ENCODE results near the gene ACER1. TPM values are rescaled to one million over a fixed set of nuclear protein-coding genes. Genes with fewer than 3 reads are reported as not detected.
A peak's percentile ranks its signal among the peaks of the same experiment; 100 is the strongest.
"Not testable (repeated sequence)": the region's sequence is repeated elsewhere in the genome, so short reads cannot be mapped to it uniquely, and the experiment has no call there.

The ACER1 gene
- total RNA-seq, 4 donors from 2014 or later = not detected

- no peak overlapping the region for H3K4me3 ChIP-seq
- intact Hi-C loops (cut with DNase I; ENCODE audit: low total_unique reads) (loop anchor here (5.0 kb wide), 1 partner anchor 87 kb away; no protein-coding TSS in a partner anchor), in situ Hi-C loops (cut with MboI; ENCODE audit: low sequenced_read_pairs in 4 of 4) (no loop called here)
- TF ChIP-seq CTCF (IDR thresholded peaks at IDR 0.05 in 4 of 5, conservative IDR thresholded peaks at IDR 0.05 in 1 of 5) = no peak
- TF ChIP-seq POLR2A (IDR thresholded peaks at IDR 0.05) = no peak
- H3K9me3 ChIP-seq = no peaks in the 10 kb centered on the region
- H3K36me3 ChIP-seq = peaks cover 0 to 14% of the 10 kb centered on the region in 2 donors
- no peak overlapping the region for H3K27ac ChIP-seq
- no peak for DNase-seq
- H3K27me3 ChIP-seq = no peaks in the 10 kb centered on the region
- peaks cover 9 to 11% of the 10 kb centered on the region in 2 donors for H3K4me1 ChIP-seq
- ATAC-seq = no peak
These were observed 26.3 kb upstream of the ACER1 start for GRCh38 chr19:6359568-6360341.

GRCh38 chr19:6358003-6358402 lies 24.6 kb upstream of the ACER1 start:
- Histone ChIP-seq H3K27ac (peak overlapping the region; percentile 81 to 88 (median 85)), H3K4me3 (peak overlapping the region in 1 of 4 donors; percentile 30), H3K9me3 (no peaks in the 10 kb centered on the region), H3K4me1 (peaks cover 9 to 11% of the 10 kb centered on the region in 2 donors), H3K27me3 (no peaks in the 10 kb centered on the region), H3K36me3 (no peaks in the 10 kb centered on the region)
- no peak for TF ChIP-seq CTCF (IDR thresholded peaks at IDR 0.05 in 4 of 5, conservative IDR thresholded peaks at IDR 0.05 in 1 of 5)
- TF ChIP-seq POLR2A (IDR thresholded peaks at IDR 0.05) = no peak
- DNase-seq = peak; percentile 56 to 68
- intact Hi-C loops (cut with DNase I; ENCODE audit: low total_unique reads) = no loop called here
- ATAC-seq = peak; percentile 57 to 65
- in situ Hi-C loops (cut with MboI; ENCODE audit: low sequenced_read_pairs in 4 of 4) = no loop called here

GRCh38 chr19:6357174-6357573 lies 23.8 kb upstream of the ACER1 start:
- Histone ChIP-seq H3K9me3 (no peaks in the 10 kb centered on the region), H3K27me3 (no peaks in the 10 kb centered on the region), H3K36me3 (no peaks in the 10 kb centered on the region), H3K27ac (peak overlapping the region in 3 of 4 donors; percentile 81 to 88 (median 85)), H3K4me1 (peaks cover 2 to 5% of the 10 kb centered on the region in 2 donors), H3K4me3 (no peak overlapping the region)
- ATAC-seq (no peak), DNase-seq (no peak)
- in situ Hi-C loops (cut with MboI; ENCODE audit: low sequenced_read_pairs in 4 of 4) = no loop called here
- TF ChIP-seq POLR2A (IDR thresholded peaks at IDR 0.05) (no peak), CTCF (IDR thresholded peaks at IDR 0.05 in 4 of 5, conservative IDR thresholded peaks at IDR 0.05 in 1 of 5) (no peak)
- intact Hi-C loops (cut with DNase I; ENCODE audit: low total_unique reads) = no loop called here

GRCh38 chr19:6355321-6356040 lies 22.1 kb upstream of the ACER1 start:
- H3K27me3 ChIP-seq; H3K36me3 ChIP-seq; intact Hi-C loops (cut with DNase I; ENCODE audit: low total_unique reads); ATAC-seq; H3K4me1 ChIP-seq; DNase-seq; H3K27ac ChIP-seq; H3K4me3 ChIP-seq; in situ Hi-C loops (cut with MboI; ENCODE audit: low sequenced_read_pairs in 4 of 4); H3K9me3 ChIP-seq: not testable (repeated sequence)

- intact Hi-C loops (cut with DNase I; ENCODE audit: low total_unique reads) = no loop called here
- DNase-seq = no peak
- Histone ChIP-seq H3K4me1 (peaks cover 0 to 4% of the 10 kb centered on the region in 2 donors), H3K9me3 (no peaks in the 10 kb centered on the region), H3K27ac (no peak overlapping the region), H3K4me3 (no peak overlapping the region), H3K36me3 (no peaks in the 10 kb centered on the region), H3K27me3 (no peaks in the 10 kb centered on the region)
- TF ChIP-seq POLR2A (IDR thresholded peaks at IDR 0.05) (no peak), CTCF (IDR thresholded peaks at IDR 0.05 in 4 of 5, conservative IDR thresholded peaks at IDR 0.05 in 1 of 5) (no peak)
- in situ Hi-C loops (cut with MboI; ENCODE audit: low sequenced_read_pairs in 4 of 4) = no loop called here
- ATAC-seq = no peak
These were observed 20.8 kb upstream of the ACER1 start for GRCh38 chr19:6354098-6354674.
